SKM-1 (cell line): ENCODE results near the gene SLC1A2.
A peak's percentile ranks its signal among the peaks of the same experiment; 100 is the strongest.

Source experiments
- DNase-seq: peaks from one replicate; lab custom pipeline; 2025; ENCODE audit not compliant: unreplicated experiment; lab: John Stamatoyannopoulos, UW

SLC1A2 gene

GRCh38 chr11:35414311-35414710 is 5.0 kb downstream of the SLC1A2 start:
- DNase-seq = no peak

GRCh38 chr11:35413598-35413997 is 5.8 kb downstream of the SLC1A2 start:
- no peak for DNase-seq

GRCh38 chr11:35412285-35412684 is 7.1 kb downstream of the SLC1A2 start:
- DNase-seq = no peak

GRCh38 chr11:35407041-35407440 is 12.3 kb downstream of the SLC1A2 start:
- DNase-seq = no peak

GRCh38 chr11:35404388-35404775 is 15.0 kb downstream of the SLC1A2 start:
- DNase-seq = peak; percentile 34

GRCh38 chr11:35403765-35404387 is 15.5 kb downstream of the SLC1A2 start:
- no peak for DNase-seq

GRCh38 chr11:35402751-35403660 is 16.4 kb downstream of the SLC1A2 start:
- DNase-seq = no peak

GRCh38 chr11:35398881-35399280 is 20.5 kb downstream of the SLC1A2 start:
- DNase-seq = no peak

- no peak for DNase-seq
Observed at GRCh38 chr11:35394941-35395340, 24.4 kb downstream of the SLC1A2 start.

- no peak for DNase-seq
Observed at GRCh38 chr11:35393098-35393497, 26.3 kb downstream of the SLC1A2 start.

GRCh38 chr11:35391922-35392688 is 27.3 kb downstream of the SLC1A2 start:
- DNase-seq = peak; percentile 59

GRCh38 chr11:35390737-35391682 is 28.3 kb downstream of the SLC1A2 start:
- DNase-seq = no peak

GRCh38 chr11:35389897-35390465 is 29.4 kb downstream of the SLC1A2 start:
- DNase-seq = no peak

- DNase-seq = no peak
Observed at GRCh38 chr11:35389112-35389511, 30.2 kb downstream of the SLC1A2 start.

- DNase-seq = no peak
Observed at GRCh38 chr11:35388061-35388460, 31.3 kb downstream of the SLC1A2 start.

GRCh38 chr11:35387111-35387982 is 32.0 kb downstream of the SLC1A2 start:
- no peak for DNase-seq

GRCh38 chr11:35383953-35384352 is 35.4 kb downstream of the SLC1A2 start:
- no peak for DNase-seq

GRCh38 chr11:35381709-35382322 is 37.5 kb downstream of the SLC1A2 start:
- no peak for DNase-seq

- DNase-seq = no peak
Observed at GRCh38 chr11:35380603-35381002, 38.8 kb downstream of the SLC1A2 start.
